ENCODE measurements around the gene DMTF1. TPM values are rescaled to one million over a fixed set of nuclear protein-coding genes. Genes with fewer than 3 reads are reported as not detected.
A peak's percentile ranks its signal among the peaks of the same experiment; 100 is the strongest.

The DMTF1 gene
- total and polyA plus RNA-seq, 9 of the 15 experiments (the other 6 are each of a cell fraction or from before 2014, with no cell fraction given): 25.7 to 208 (median 74.7) TPM

DNA sequence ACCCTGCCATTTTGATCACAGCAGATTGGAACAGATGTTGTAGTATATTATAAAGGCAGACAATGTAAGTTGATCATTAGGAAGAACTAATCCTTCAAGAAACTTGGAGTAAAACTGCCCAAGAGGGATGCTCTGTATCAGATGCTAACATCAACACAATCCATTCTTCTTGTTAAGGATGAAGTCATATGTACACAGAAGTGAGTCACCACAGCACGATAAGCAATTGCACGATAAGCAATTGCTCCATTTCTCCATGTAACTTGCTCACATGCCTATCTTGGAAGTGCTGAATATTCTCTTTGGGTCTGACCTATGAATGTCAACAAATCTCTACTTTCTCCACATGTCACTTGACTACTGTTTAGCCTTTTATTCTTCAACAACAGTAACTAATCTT is 41.5 kb upstream of the DMTF1 start (continued):
- TF ChIP-seq, protein P1, sequence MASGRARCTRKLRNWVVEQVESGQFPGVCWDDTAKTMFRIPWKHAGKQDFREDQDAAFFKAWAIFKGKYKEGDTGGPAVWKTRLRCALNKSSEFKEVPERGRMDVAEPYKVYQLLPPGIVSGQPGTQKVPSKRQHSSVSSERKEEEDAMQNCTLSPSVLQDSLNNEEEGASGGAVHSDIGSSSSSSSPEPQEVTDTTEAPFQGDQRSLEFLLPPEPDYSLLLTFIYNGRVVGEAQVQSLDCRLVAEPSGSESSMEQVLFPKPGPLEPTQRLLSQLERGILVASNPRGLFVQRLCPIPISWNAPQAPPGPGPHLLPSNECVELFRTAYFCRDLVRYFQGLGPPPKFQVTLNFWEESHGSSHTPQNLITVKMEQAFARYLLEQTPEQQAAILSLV (tag; IDR thresholded peaks at IDR 0.05): no peak
- TF ChIP-seq RAD21 (CRISPR knock-in tag; conservative IDR thresholded peaks at IDR 0.05 in 1 of 2, IDR thresholded peaks at IDR 0.05 in 1 of 2): no peak
- no peak for TF ChIP-seq HMG20B (CRISPR knock-in tag; IDR thresholded peaks at IDR 0.05)
- no peak for TF ChIP-seq PHB (CRISPR knock-in tag; IDR thresholded peaks at IDR 0.05)
- TF ChIP-seq ETV1 (tag; conservative IDR thresholded peaks at IDR 0.05; ENCODE audit: low read depth): no peak
- no peak for TF ChIP-seq NFIX (CRISPR knock-in tag; IDR thresholded peaks at IDR 0.05; ENCODE audit: low read depth)
- TF ChIP-seq ZFP1 (CRISPR knock-in tag; IDR thresholded peaks at IDR 0.05): no peak
- TF ChIP-seq HLTF (IDR thresholded peaks at IDR 0.05): no peak
- no peak for TF ChIP-seq ZKSCAN3 (CRISPR knock-in tag; IDR thresholded peaks at IDR 0.05)
- no peak for TF ChIP-seq BACH1 (tag; IDR thresholded peaks at IDR 0.05)
- TF ChIP-seq SIX5 (IDR thresholded peaks at IDR 0.05; ENCODE audit: borderline replicate concordance in 1 of 2, insufficient read depth in 1 of 2, low read depth in 1 of 2, low read length in 2 of 2): no peak
- TF ChIP-seq, protein P2, sequence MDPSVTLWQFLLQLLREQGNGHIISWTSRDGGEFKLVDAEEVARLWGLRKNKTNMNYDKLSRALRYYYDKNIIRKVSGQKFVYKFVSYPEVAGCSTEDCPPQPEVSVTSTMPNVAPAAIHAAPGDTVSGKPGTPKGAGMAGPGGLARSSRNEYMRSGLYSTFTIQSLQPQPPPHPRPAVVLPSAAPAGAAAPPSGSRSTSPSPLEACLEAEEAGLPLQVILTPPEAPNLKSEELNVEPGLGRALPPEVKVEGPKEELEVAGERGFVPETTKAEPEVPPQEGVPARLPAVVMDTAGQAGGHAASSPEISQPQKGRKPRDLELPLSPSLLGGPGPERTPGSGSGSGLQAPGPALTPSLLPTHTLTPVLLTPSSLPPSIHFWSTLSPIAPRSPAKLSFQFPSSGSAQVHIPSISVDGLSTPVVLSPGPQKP (CRISPR knock-in tag; IDR thresholded peaks at IDR 0.05): no peak
- TF ChIP-seq MECOM (CRISPR knock-in tag; IDR thresholded peaks at IDR 0.05): no peak
- no peak for TF ChIP-seq ZZZ3 (IDR thresholded peaks at IDR 0.05)
- no peak for TF ChIP-seq E2F3 (CRISPR knock-in tag; IDR thresholded peaks at IDR 0.05)
- no peak for TF ChIP-seq NR2F6 (CRISPR knock-in tag; IDR thresholded peaks at IDR 0.05)
- TF ChIP-seq TGIF2 (CRISPR knock-in tag; IDR thresholded peaks at IDR 0.05): no peak
- 0 out of 2 replicates have a peak, but pooled peaks have one; percentile 44 for TF ChIP-seq MTA2 (IDR thresholded peaks at IDR 0.05; ENCODE audit: low read depth)
- no peak for TF ChIP-seq KLF13 (tag; IDR thresholded peaks at IDR 0.05; ENCODE audit: borderline replicate concordance, low read depth)
- no peak for TF ChIP-seq ZNF444 (CRISPR knock-in tag; IDR thresholded peaks at IDR 0.05)
- no peak for TF ChIP-seq ADNP (tag; IDR thresholded peaks at IDR 0.05)
- TF ChIP-seq, protein P3, sequence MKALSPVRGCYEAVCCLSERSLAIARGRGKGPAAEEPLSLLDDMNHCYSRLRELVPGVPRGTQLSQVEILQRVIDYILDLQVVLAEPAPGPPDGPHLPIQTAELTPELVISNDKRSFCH (CRISPR knock-in tag; IDR thresholded peaks at IDR 0.05): no peak
- TF ChIP-seq, protein P3 (tag; IDR thresholded peaks at IDR 0.05): no peak
- TF ChIP-seq ILF3 (IDR thresholded peaks at IDR 0.05; ENCODE audit: borderline replicate concordance): no peak
- no peak for TF ChIP-seq ZNF583 (CRISPR knock-in tag; IDR thresholded peaks at IDR 0.05)
- TF ChIP-seq ATF7 (IDR thresholded peaks at IDR 0.05): peak; percentile 99
- no peak for TF ChIP-seq ZFP30 (CRISPR knock-in tag; IDR thresholded peaks at IDR 0.05; ENCODE audit: borderline replicate concordance)
- no peak for TF ChIP-seq ZNF436 (CRISPR knock-in tag; IDR thresholded peaks at IDR 0.05)
- TF ChIP-seq, protein P4, sequence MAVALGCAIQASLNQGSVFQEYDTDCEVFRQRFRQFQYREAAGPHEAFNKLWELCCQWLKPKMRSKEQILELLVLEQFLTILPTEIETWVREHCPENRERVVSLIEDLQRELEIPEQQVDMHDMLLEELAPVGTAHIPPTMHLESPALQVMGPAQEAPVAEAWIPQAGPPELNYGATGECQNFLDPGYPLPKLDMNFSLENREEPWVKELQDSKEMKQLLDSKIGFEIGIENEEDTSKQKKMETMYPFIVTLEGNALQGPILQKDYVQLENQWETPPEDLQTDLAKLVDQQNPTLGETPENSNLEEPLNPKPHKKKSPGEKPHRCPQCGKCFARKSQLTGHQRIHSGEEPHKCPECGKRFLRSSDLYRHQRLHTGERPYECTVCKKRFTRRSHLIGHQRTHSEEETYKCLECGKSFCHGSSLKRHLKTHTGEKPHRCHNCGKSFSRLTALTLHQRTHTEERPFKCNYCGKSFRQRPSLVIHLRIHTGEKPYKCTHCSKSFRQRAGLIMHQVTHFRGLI (CRISPR knock-in tag; IDR thresholded peaks at IDR 0.05): no peak
- TF ChIP-seq CHD1 (IDR thresholded peaks at IDR 0.05; ENCODE audit: low read length): no peak

Data from K562 (cell line).